Endothelial cell of hepatic sinusoid (primary cell): ENCODE data around the gene NMRK2.
"Not testable (repeated sequence)": the region's sequence is repeated elsewhere in the genome, so short reads cannot be mapped to it uniquely, and the experiment has no call there.

Experiments
- in situ Hi-C: cut with HindIII; loops from 2 replicates; pipeline ENCODE4 v1.10.0; 2017; ENCODE audit warnings: low sequenced_read_pairs

NMRK2 gene

GRCh38 chr19:3963458-3964255 is 30.8 kb downstream of the NMRK2 start:
- in situ Hi-C loops: no loop called here

GRCh38 chr19:3964256-3965194 is 31.7 kb downstream of the NMRK2 start:
- in situ Hi-C loops: no loop called here

GRCh38 chr19:3966051-3967017 is 33.5 kb downstream of the NMRK2 start:
- in situ Hi-C loops: no loop called here

GRCh38 chr19:3967983-3968382 is 35.1 kb downstream of the NMRK2 start:
- in situ Hi-C loops: not testable (repeated sequence)

GRCh38 chr19:3968556-3969434 is 35.9 kb downstream of the NMRK2 start:
- in situ Hi-C loops: no loop called here

- in situ Hi-C loops: no loop called here
These were observed 36.8 kb downstream of the NMRK2 start for GRCh38 chr19:3969435-3970312.

GRCh38 chr19:3970313-3970807 is 37.5 kb downstream of the NMRK2 start:
- in situ Hi-C loops: no loop called here

GRCh38 chr19:3970808-3971598 is 38.1 kb downstream of the NMRK2 start, which contains the start of gene DAPK3:
TSS of gene DAPK3 (minus strand) at chr19:3971099. CDS start at chr19:3969735, 1,364 bp downstream.
- in situ Hi-C loops: no loop called here

GRCh38 chr19:3975144-3975543 is 42.3 kb downstream of the NMRK2 start:
- in situ Hi-C loops: loop anchor here (25.0 kb wide), 1 partner anchor 188 kb away; the partner anchor contains the start of gene MATK

- in situ Hi-C loops: loop anchor here (25.0 kb wide), 1 partner anchor 188 kb away; the partner anchor contains the start of gene MATK
These were observed 42.8 kb downstream of the NMRK2 start for GRCh38 chr19:3975637-3976087.

GRCh38 chr19:3976495-3977241 is 43.8 kb downstream of the NMRK2 start:
- in situ Hi-C loops: loop anchor here (25.0 kb wide), 1 partner anchor 189 kb away; the partner anchor contains the start of gene MATK

GRCh38 chr19:3977242-3978143 is 44.6 kb downstream of the NMRK2 start:
- in situ Hi-C loops: loop anchor here (25.0 kb wide), 1 partner anchor 190 kb away; the partner anchor contains the start of gene MATK

GRCh38 chr19:3978145-3978544 is 45.3 kb downstream of the NMRK2 start:
- in situ Hi-C loops: loop anchor here (25.0 kb wide), 1 partner anchor 191 kb away; the partner anchor contains the start of gene MATK

GRCh38 chr19:3979289-3979673 is 46.4 kb downstream of the NMRK2 start:
- in situ Hi-C loops: loop anchor here (25.0 kb wide), 1 partner anchor 192 kb away; the partner anchor contains the start of gene MATK

GRCh38 chr19:3979674-3980352 is 46.9 kb downstream of the NMRK2 start:
- in situ Hi-C loops: loop anchor here (10.0 to 25.0 kb wide), 2 partner anchors 193 to 225 kb away; partner anchors contain the start of gene MATK
